ENCODE data around the gene TBC1D12. TPM values are rescaled to one million over a fixed set of nuclear protein-coding genes. Genes with fewer than 3 reads are reported as not detected.
A peak's percentile ranks its signal among the peaks of the same experiment; 100 is the strongest.

TBC1D12 gene
- total and polyA plus RNA-seq, 5 donors: 3.9 to 7.0 (median 6.5) TPM

- no peak for DNase-seq
- ATAC-seq: no peak
- Histone ChIP-seq H3K4me1 (ENCODE audit: control insufficient read depth, insufficient read depth, low read length) (no peaks in the 10 kb centered on the region), H3K4me3 (ENCODE audit: low read length) (no peak overlapping the region), H3K27ac (ENCODE audit: low read length) (no peak overlapping the region), H3K9me3 (ENCODE audit: control insufficient read depth, low read length) (no peaks in the 10 kb centered on the region), H3K27me3 (ENCODE audit: control insufficient read depth, insufficient read depth) (no peaks in the 10 kb centered on the region)
- intact Hi-C loops (cut with DNase I): no loop called here
- 92% methylated on average over 2 of the region's 2 CpGs for WGBS
These were observed 54.6 kb downstream of the TBC1D12 start for GRCh38 chr10:94456942-94457341.

- 95% methylated on average over 25 of the region's 25 CpGs for WGBS
- peak in 2 of 3 donors; percentile 39 to 47 for DNase-seq
- Histone ChIP-seq H3K27me3 (ENCODE audit: control insufficient read depth, insufficient read depth) (no peaks in the 10 kb centered on the region), H3K4me1 (ENCODE audit: control insufficient read depth, insufficient read depth, low read length) (no peaks in the 10 kb centered on the region), H3K4me3 (ENCODE audit: low read length) (no peak overlapping the region), H3K9me3 (ENCODE audit: control insufficient read depth, low read length) (no peaks in the 10 kb centered on the region), H3K27ac (ENCODE audit: low read length) (no peak overlapping the region)
- ATAC-seq: peak in 1 of 2 donors; percentile 11
- intact Hi-C loops (cut with DNase I): no loop called here
These were observed 57.0 kb downstream of the TBC1D12 start for GRCh38 chr10:94459385-94459784.

- Histone ChIP-seq H3K27ac (ENCODE audit: low read length) (no peak overlapping the region), H3K9me3 (ENCODE audit: control insufficient read depth, low read length) (no peaks in the 10 kb centered on the region), H3K4me3 (ENCODE audit: low read length) (no peak overlapping the region), H3K4me1 (ENCODE audit: control insufficient read depth, insufficient read depth, low read length) (no peaks in the 10 kb centered on the region), H3K27me3 (ENCODE audit: control insufficient read depth, insufficient read depth) (no peaks in the 10 kb centered on the region)
- WGBS: 96% methylated on average over 1 of the region's 1 CpG
- intact Hi-C loops (cut with DNase I): no loop called here
- DNase-seq (no peak), ATAC-seq (no peak)
These were observed 59.2 kb downstream of the TBC1D12 start for GRCh38 chr10:94461503-94461902.

DNA sequence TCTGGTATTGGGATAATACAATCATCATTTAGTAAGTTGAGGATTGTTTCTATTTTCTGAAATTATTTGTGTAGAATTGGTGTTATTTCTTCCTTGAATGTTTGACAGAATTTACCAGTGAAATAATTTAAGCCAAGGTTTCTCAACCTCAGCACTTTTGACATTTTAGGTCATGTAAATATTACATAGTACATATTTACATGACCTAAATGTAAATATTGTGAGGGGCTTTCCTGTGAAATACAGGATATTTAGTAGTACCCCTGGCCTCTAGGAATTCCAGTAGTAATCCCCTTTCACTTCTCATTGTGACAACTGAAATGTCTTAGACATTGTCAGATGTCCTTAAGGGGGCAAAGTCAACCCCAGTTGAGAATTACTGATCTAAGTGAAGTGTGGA, 59.8 kb downstream of the TBC1D12 start:
- H3K27ac ChIP-seq (ENCODE audit: low read length): no peak overlapping the region
- no peaks in the 10 kb centered on the region for H3K4me1 ChIP-seq (ENCODE audit: control insufficient read depth, insufficient read depth, low read length)
- H3K27me3 ChIP-seq (ENCODE audit: control insufficient read depth, insufficient read depth): no peaks in the 10 kb centered on the region
- DNase-seq (no peak), ATAC-seq (no peak)
- no peak overlapping the region for H3K4me3 ChIP-seq (ENCODE audit: low read length)
- intact Hi-C loops (cut with DNase I): no loop called here
- H3K9me3 ChIP-seq (ENCODE audit: control insufficient read depth, low read length): no peaks in the 10 kb centered on the region

- H3K27me3 ChIP-seq (ENCODE audit: control insufficient read depth, insufficient read depth): no peaks in the 10 kb centered on the region
- H3K9me3 ChIP-seq (ENCODE audit: control insufficient read depth, low read length): no peaks in the 10 kb centered on the region
- no peak overlapping the region for H3K27ac ChIP-seq (ENCODE audit: low read length)
- H3K4me3 ChIP-seq (ENCODE audit: low read length): no peak overlapping the region
- H3K4me1 ChIP-seq (ENCODE audit: control insufficient read depth, insufficient read depth, low read length): no peaks in the 10 kb centered on the region
- DNase-seq: no peak
- 89% methylated on average over 15 of the region's 15 CpGs for WGBS
- intact Hi-C loops (cut with DNase I): no loop called here
- ATAC-seq: no peak
These were observed 63.3 kb downstream of the TBC1D12 start for GRCh38 chr10:94465684-94466083.

GRCh38 chr10:94481410-94481809, 79.1 kb downstream of the TBC1D12 start:
- Histone ChIP-seq H3K4me3 (ENCODE audit: low read length) (no peak overlapping the region), H3K27ac (ENCODE audit: low read length) (no peak overlapping the region), H3K27me3 (ENCODE audit: control insufficient read depth, insufficient read depth) (no peaks in the 10 kb centered on the region), H3K4me1 (ENCODE audit: control insufficient read depth, insufficient read depth, low read length) (no peaks in the 10 kb centered on the region), H3K9me3 (ENCODE audit: control insufficient read depth, low read length) (no peaks in the 10 kb centered on the region)
- ATAC-seq: no peak
- DNase-seq: no peak
- intact Hi-C loops (cut with DNase I): no loop called here

DNA sequence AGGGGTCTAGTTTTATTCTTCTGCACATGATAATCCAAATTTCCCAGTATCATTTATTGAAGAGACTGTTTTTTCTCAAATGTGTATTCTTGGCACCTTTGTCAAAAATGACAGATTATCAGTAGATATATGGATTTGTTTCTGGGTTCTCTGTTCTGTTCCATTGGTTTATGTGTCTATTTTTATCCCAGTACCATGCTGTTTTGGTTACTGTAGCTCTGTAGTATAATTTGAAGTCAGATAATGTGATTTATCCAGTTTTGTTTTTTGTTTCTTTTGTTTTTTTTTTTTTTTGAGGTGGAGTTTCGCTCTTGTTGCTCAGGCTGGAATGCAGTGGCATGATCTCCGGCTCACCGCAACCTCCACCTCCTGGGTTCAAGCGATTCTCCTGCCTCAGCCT, 81.6 kb downstream of the TBC1D12 start:
- WGBS: 97% methylated on average over 4 of the region's 4 CpGs
- no peaks in the 10 kb centered on the region for H3K9me3 ChIP-seq (ENCODE audit: control insufficient read depth, low read length)
- H3K4me1 ChIP-seq (ENCODE audit: control insufficient read depth, insufficient read depth, low read length): peaks cover 2% of the 10 kb centered on the region
- H3K27me3 ChIP-seq (ENCODE audit: control insufficient read depth, insufficient read depth): no peaks in the 10 kb centered on the region
- intact Hi-C loops (cut with DNase I): no loop called here
- ATAC-seq: no peak
- no peak overlapping the region for H3K4me3 ChIP-seq (ENCODE audit: low read length)
- H3K27ac ChIP-seq (ENCODE audit: low read length): no peak overlapping the region
- no peak for DNase-seq

GRCh38 chr10:94485094-94485493, 82.8 kb downstream of the TBC1D12 start:
- DNase-seq (no peak), ATAC-seq (no peak)
- Histone ChIP-seq H3K27me3 (ENCODE audit: control insufficient read depth, insufficient read depth) (no peaks in the 10 kb centered on the region), H3K9me3 (ENCODE audit: control insufficient read depth, low read length) (no peaks in the 10 kb centered on the region), H3K4me3 (ENCODE audit: low read length) (no peak overlapping the region), H3K4me1 (ENCODE audit: control insufficient read depth, insufficient read depth, low read length) (peaks cover 4% of the 10 kb centered on the region), H3K27ac (ENCODE audit: low read length) (no peak overlapping the region)
- WGBS: 95% methylated on average over 1 of the region's 1 CpG
- intact Hi-C loops (cut with DNase I): no loop called here

GRCh38 chr10:94487575-94487974, 85.2 kb downstream of the TBC1D12 start:
- peaks cover 4% of the 10 kb centered on the region for H3K4me1 ChIP-seq (ENCODE audit: control insufficient read depth, insufficient read depth, low read length)
- intact Hi-C loops (cut with DNase I): no loop called here

DNA sequence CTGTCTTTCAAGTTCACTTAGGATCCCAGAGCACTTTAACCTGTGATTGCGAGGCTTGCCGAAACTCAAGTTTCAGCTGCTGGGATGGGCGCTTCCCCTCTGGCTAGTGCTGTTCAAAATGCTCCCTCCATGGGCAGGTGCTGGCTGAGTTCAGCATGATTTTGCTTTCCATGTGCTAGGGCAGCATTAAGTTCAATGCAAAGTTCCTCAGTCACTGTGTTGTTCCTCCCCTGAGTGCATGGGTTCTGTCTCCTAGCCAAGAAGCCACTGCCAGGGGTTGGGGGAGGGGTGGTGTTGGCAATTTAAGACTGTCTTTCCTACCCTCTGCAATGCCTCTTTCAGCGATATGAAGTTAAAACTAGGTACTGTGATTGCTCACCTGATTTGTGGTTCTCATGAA, 86.8 kb downstream of the TBC1D12 start:
- no peaks in the 10 kb centered on the region for H3K27me3 ChIP-seq (ENCODE audit: control insufficient read depth, insufficient read depth)
- no peaks in the 10 kb centered on the region for H3K9me3 ChIP-seq (ENCODE audit: control insufficient read depth, low read length)
- intact Hi-C loops (cut with DNase I): no loop called here
- H3K4me3 ChIP-seq (ENCODE audit: low read length): no peak overlapping the region
- ATAC-seq (peak in 1 of 2 donors; percentile 43), DNase-seq (peak in 1 of 3 donors; percentile 51)
- peaks cover 4% of the 10 kb centered on the region for H3K4me1 ChIP-seq (ENCODE audit: control insufficient read depth, insufficient read depth, low read length)
- H3K27ac ChIP-seq (ENCODE audit: low read length): no peak overlapping the region
- whole genome bisulfite sequencing: 95% methylated on average over 4 of the region's 4 CpGs

More at GRCh38 chr10:94487575-94487974, 85.2 kb downstream of the TBC1D12 start:
- H3K27ac ChIP-seq (ENCODE audit: low read length): no peak overlapping the region
- 96% methylated on average over 3 of the region's 3 CpGs for WGBS
- ATAC-seq: no peak
- no peaks in the 10 kb centered on the region for H3K9me3 ChIP-seq (ENCODE audit: control insufficient read depth, low read length)
- no peak overlapping the region for H3K4me3 ChIP-seq (ENCODE audit: low read length)
- no peak for DNase-seq
- H3K27me3 ChIP-seq (ENCODE audit: control insufficient read depth, insufficient read depth): no peaks in the 10 kb centered on the region

- intact Hi-C loops (cut with DNase I): no loop called here
- Histone ChIP-seq H3K4me1 (ENCODE audit: control insufficient read depth, insufficient read depth, low read length) (peaks cover 4% of the 10 kb centered on the region), H3K9me3 (ENCODE audit: control insufficient read depth, low read length) (no peaks in the 10 kb centered on the region), H3K27me3 (ENCODE audit: control insufficient read depth, insufficient read depth) (no peaks in the 10 kb centered on the region), H3K27ac (ENCODE audit: low read length) (no peak overlapping the region), H3K4me3 (ENCODE audit: low read length) (no peak overlapping the region)
- ATAC-seq (no peak), DNase-seq (no peak)
- WGBS: 93% methylated on average over 3 of the region's 3 CpGs
These were observed 87.8 kb downstream of the TBC1D12 start for GRCh38 chr10:94489976-94490788.

DNA sequence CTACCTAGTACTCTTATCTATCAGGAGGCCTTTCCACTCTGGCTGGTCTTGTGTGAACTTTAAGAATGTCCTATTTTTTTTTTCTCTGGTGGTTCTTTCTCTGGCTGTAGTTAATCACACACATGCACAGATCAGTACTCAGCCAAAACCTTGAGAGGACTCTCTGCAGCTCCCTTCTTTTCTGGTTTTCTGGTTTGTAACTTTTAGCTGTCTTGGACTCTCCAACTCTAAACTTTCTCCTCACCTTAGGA, 88.4 kb downstream of the TBC1D12 start:
- Histone ChIP-seq H3K27me3 (ENCODE audit: control insufficient read depth, insufficient read depth) (no peaks in the 10 kb centered on the region), H3K9me3 (ENCODE audit: control insufficient read depth, low read length) (no peaks in the 10 kb centered on the region), H3K27ac (ENCODE audit: low read length) (no peak overlapping the region), H3K4me3 (ENCODE audit: low read length) (no peak overlapping the region), H3K4me1 (ENCODE audit: control insufficient read depth, insufficient read depth, low read length) (peaks cover 4% of the 10 kb centered on the region)
- intact Hi-C loops (cut with DNase I): no loop called here
- peak in 1 of 2 donors; percentile 29 for ATAC-seq
- no peak for DNase-seq

Data from right cardiac atrium (tissue), 5 donors.